Activated effector memory CD4-positive, alpha-beta T cell treated with anti-CD3 and anti-CD28 coated beads, Interleukin-2, amount 50 U/mL, for 16 hours (primary cell): Measurements from ENCODE around the gene ST6GALNAC3.
"Not testable (repeated sequence)": the region's sequence is repeated elsewhere in the genome, so short reads cannot be mapped to it uniquely, and the experiment has no call there.

ENCODE experiments used
- DNase-seq: peaks from one replicate; pipeline ENCODE4 v3.0.0-alpha.2; 2020

ST6GALNAC3 gene

DNA sequence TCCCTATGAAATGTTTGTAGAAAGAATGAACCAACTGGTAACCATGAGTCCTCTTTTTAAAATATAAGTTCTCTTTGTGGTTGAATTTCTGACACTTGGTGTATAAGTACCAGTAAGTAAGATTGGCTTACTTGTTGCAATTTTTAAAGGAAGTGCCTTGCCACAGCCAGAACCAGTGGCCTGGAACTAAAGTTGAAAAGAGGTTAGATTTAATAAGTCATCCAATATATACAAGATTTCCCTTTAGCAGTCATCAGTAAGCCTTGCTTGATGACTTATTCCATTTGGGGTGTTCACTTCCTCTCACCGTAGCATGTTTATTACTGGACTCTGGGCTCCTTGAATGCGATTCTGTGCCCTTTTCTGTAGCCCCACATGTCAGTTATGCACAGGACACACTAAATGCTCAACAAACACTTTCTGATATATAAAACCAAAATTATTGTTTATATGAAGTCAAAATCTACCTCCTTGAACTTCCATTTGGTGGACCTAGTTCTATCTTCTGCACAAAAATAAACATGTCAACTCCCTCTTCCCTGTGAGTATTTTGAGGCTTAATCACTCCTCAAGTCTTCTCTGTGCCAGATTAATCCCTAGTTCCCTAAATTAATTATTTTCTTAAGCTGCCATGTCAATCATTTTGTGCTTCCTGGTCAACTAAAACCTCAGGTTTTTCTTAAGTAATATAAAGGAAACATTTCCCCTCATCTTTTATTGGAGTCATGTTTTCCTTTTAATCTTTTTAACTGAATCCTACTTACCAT lies 218.1 kb downstream of the ST6GALNAC3 start:
- DNase-seq = no peak

DNA sequence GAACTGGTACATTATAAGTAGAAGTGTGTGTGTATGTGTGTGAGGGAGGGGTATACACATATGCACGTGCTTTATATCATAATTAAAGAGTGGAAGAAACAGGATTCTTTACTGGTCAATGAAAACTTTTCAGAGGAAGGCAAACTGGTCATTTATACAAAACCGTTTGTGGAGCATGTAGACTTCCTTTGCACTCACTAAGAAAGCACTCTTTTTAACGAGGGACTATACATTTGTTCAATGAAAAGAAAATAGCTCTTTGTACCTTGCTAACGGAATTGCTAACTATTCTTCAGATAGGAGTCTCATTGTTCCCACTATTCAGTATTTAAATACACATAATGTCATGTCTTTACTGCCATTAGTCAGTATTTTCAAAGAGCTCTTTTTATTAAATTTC lies 219.3 kb downstream of the ST6GALNAC3 start:
- no peak for DNase-seq

DNA sequence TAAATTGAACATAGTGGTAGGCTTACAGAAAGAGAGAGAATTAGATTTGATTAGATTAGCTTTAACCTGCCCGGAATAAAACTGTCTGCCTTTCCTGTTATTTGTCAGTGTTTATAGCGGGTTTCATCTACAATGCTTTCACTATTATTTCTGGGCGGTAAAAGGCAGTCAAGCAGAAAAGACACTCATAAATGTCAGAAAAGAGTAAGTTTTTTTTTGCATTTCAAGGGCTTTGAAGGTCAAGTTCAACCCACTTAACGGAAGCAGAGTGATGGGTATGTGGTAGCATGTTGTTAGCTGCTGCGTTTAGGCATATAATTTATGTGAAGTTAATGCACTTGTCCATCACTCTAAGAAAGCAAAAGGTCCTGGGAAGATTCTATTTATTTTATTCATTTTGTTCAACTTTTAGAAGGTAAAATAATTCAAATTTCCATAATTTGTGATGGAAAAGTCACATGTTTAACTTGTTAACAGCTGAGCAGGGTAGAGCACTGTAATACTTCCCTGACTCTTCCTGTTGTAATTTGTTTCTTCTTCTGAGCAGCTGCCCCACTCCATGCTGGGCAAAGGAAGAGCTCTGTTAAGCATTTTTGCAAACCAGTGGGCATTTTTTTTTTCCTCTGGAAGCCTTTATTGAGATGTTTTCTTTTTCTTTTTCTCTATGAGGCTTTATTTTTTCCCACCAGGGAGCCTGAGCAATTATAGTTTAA lies 220.1 kb downstream of the ST6GALNAC3 start:
- no peak for DNase-seq

GRCh38 chr1:76298399-76298798 lies 223.9 kb downstream of the ST6GALNAC3 start:
- no peak for DNase-seq

DNA sequence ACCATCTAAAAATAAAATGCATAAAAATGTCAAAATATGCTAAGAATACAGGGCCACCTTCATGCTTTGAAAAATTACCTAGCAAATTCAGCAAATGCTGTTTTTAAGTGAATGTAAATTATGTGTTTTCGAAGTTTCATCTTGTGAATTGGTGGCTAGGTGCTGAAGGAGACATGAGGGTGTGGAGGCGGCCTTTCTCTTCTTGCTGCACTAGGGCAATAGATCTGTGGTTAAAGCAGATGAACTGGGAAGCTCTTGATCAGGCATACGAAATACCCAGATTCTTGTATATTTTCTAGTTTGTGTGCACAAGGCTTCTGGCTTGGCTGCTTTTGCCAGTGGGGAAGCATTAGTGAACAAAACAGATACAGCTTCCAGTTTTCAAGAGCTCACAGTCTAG lies 224.5 kb downstream of the ST6GALNAC3 start:
- DNase-seq = no peak

GRCh38 chr1:76300556-76300955 lies 226.0 kb downstream of the ST6GALNAC3 start:
- no peak for DNase-seq

DNA sequence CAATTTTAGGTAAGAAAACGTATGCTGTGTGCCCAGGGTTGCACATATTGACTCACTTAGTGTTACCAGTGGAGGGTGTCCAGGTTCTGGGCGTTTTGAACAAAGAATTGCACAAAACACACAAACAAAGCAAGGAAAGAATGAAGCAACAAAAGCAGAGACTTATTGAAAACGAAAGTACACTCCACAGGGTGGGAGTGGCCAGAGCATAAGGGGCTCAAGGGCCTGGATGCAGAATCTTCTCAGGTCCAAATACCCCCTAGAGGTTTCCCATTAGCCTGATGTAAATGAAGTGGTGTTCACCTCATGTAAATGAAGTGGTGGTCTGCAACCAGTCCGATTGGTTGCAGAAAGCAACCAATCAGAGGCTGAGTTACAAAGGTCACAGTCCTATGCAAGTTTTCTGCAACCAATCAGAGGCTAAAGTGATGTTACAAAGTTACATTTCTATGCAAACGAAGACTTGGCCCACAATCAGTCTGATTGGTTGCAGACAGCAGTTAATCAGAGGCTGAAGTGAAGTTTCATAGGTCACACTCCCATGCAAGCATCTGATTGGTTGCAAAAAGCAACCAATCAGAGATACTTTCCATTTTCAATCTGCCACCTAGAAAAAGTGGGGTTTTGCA lies 228.3 kb downstream of the ST6GALNAC3 start:
- DNase-seq = no peak

DNA sequence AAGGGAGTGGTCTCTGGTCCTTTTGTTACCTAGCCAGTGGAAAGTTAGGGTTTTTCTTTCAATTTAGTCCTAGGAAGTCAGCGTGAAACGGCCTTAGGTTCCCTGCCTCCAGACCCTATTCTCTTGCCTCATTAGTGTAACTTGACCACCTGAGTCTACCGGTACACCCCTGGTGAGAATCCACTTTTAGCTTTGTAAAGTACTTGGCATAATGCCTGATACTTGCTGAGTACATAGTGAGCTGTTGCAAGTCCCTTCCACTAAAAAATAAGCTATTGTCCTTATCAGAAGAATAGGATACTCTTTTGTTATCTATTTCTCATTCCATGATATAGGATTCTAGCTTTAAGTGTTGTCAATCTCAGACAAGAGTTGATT lies 228.8 kb downstream of the ST6GALNAC3 start:
- no peak for DNase-seq

DNA sequence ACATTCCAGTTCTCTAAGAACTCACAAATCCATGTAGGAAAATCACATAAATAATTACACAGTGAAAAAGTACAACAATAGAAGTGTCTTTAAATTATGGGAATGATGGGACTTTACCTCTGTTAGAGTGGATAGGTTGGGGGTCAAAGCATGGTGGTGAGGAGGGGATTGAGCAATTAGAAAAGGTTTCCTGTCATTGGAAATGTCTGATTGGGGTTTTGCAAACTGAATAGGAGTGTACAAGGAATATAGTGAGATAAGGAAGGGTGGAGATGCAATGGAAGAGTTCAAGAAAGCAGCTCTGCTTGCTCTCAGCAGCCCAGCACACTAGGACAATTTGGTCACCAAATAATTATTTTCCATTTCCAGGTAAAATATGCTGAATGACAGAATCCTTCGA lies 238.8 kb downstream of the ST6GALNAC3 start:
- no peak for DNase-seq

GRCh38 chr1:76314730-76315129 lies 240.2 kb downstream of the ST6GALNAC3 start:
- no peak for DNase-seq

GRCh38 chr1:76317299-76317900 lies 242.9 kb downstream of the ST6GALNAC3 start:
- no peak for DNase-seq

DNA sequence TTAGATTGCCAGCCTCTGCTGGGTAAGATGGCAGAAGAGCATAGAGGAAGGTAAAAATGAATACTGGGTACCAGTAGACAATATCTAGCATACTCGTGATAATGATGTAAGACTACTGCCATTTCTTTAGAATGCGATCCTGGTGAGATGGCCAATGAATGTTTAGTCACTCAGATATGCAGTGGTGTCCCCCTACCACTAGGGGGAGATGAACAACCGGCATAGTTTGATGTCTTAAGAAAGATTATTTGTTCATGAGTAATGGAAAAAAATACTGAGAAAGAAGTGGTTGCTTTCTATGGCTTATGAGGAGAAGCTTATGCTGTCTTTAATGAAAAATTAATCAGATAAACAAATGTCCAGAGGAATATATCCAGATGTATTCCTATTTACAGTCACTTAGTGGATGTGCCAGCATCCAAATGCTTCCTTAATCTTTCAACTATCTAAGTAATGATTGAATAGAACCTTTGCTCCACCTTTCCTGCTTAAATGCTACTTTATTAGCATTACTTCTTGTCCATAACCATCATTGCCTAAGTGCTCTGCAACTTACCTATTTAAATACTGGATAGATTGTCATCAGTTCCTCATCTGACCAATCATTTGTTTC lies 256.6 kb downstream of the ST6GALNAC3 start:
- no peak for DNase-seq

GRCh38 chr1:76335882-76336281 lies 261.3 kb downstream of the ST6GALNAC3 start:
- DNase-seq = no peak

GRCh38 chr1:76336931-76337371 lies 262.4 kb downstream of the ST6GALNAC3 start:
- no peak for DNase-seq

GRCh38 chr1:76337542-76338219 lies 263.1 kb downstream of the ST6GALNAC3 start:
- no peak for DNase-seq

GRCh38 chr1:76340056-76340455 lies 265.5 kb downstream of the ST6GALNAC3 start:
- no peak for DNase-seq

GRCh38 chr1:76341816-76342215 lies 267.3 kb downstream of the ST6GALNAC3 start:
- DNase-seq = not testable (repeated sequence)

- no peak for DNase-seq
Observed at GRCh38 chr1:76343356-76343755, 268.8 kb downstream of the ST6GALNAC3 start.

GRCh38 chr1:76351655-76352054 lies 277.1 kb downstream of the ST6GALNAC3 start:
- no peak for DNase-seq

DNA sequence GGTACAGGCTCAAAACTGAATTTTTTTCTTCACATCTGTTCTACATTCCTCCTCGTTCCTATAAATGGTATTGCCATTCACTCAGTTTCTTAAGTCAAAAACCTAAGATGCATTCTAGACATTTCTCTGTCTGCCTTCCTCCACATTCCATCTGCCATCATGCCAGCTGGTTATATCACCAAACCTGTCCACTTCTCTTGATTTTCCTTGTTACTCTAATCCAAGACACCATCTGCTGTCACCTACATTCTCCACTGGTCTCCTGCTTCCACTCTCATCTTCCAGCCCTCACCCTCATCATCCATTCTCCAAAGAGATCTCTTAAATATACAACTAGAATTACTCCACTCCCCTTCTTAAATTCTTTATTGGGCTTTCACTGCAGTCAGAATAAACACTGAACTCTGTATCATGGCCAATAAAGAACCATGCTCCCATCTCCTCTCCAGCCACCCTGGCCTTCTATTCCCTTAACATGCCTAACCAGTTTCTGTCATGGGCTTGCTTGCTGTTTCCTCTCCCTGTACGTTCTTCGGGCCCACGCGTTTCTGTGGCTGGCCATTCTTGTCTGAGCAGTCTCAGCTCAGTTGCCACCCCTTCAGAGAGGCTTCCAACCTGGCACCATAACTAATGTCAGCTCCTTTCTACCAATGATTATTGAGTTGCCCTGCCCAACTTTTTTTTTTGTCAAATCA lies 278.3 kb downstream of the ST6GALNAC3 start:
- no peak for DNase-seq

DNA sequence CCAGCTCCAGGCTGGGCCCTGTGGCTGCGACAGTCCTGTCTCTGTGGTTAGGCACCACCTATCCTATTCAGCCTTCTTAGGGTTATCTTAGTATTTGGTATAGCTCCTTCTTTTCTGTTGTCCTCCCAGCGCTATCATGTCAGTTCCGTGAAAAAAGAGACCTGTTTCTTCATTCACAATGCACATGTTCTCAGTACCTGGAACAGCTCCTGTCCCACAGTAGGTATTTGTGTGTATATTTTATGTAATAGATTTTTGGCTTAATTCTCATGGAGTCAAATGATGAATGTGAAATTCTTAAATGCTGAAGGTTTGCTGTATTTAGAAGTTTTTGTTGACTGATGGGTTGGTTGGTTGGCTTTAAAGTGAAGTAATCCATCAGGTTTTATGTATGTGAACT lies 279.7 kb downstream of the ST6GALNAC3 start:
- no peak for DNase-seq

DNA sequence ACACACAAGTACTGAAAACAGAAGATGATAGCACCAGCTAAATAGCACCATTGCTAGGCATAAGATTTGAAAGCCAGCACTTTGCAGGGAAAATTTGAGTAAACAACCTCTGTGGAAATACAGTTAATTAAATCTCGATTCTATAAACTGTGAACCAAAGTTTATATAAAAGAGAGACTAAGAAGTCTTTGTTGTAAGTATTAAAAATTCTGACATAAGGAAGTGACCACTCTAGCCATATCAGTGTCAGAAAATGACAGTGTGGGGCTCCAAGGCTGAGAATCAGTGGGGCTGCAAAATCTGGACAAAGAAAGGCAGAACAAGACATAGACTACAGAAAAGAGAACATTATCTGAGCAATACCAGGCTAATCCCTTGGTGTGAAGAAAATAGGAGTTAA lies 292.2 kb downstream of the ST6GALNAC3 start:
- DNase-seq = no peak
